ENCODE measurements around the gene GOSR2. TPM values are rescaled to one million over a fixed set of nuclear protein-coding genes. Genes with fewer than 3 reads are reported as not detected.
A peak's percentile ranks its signal among the peaks of the same experiment; 100 is the strongest.
"Not testable (repeated sequence)": the region's sequence is repeated elsewhere in the genome, so short reads cannot be mapped to it uniquely, and the experiment has no call there.

GOSR2 gene
- total RNA-seq, 1 donor from 2014 or later = 39.6 TPM

GRCh38 chr17:46930051-46930450, 7.1 kb downstream of the GOSR2 start:
- no peak for DNase-seq

DNA sequence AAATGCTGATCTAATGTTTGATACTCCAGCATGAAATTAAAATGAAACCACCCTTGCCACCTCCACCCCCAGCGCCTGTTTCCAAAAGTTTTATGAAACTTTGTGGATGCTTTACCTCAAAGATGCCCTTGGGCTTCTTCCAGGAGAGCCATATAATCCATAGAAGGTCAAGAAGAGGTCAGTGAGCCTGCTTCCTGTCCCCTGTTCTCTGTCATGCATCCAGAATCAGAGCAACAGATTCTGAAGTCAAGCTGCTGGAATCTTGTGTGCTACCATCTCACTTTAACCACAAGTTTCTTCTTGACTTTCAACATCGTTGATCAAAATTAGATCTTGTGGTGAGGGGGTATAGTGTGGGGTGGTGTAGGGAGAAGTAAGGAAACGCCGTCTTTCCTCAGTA, 8.6 kb downstream of the GOSR2 start:
- no peak for DNase-seq

DNA sequence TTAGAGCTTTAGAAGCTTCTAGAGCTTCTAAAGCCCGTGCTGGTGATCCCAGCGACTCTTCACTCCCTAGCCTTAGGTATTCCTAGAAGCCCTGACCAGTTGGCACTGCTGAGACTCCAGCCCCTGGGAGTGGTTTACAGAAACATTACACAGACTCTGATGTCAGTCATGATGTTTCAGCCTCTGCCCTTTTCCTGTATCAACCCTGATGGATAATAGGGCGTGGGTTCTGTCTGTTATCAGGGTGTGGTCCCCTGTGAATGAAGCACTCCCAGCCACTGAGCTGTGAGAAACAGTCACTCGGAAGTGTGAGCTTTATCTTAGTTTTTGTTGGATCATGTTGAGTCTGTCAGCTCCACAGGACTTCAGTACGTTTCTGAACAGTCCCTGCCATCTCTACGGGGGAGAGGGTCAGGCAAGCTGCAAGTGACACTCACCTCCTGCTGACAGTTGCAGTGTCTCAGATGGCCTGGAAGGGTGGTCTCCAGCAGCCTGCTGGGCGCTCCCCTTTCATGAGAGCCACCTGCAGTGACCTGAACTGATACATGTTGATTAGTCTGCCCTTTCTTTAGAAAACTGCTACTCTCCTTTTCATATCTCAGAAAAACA, 12.8 kb downstream of the GOSR2 start:
- no peak for DNase-seq

DNA sequence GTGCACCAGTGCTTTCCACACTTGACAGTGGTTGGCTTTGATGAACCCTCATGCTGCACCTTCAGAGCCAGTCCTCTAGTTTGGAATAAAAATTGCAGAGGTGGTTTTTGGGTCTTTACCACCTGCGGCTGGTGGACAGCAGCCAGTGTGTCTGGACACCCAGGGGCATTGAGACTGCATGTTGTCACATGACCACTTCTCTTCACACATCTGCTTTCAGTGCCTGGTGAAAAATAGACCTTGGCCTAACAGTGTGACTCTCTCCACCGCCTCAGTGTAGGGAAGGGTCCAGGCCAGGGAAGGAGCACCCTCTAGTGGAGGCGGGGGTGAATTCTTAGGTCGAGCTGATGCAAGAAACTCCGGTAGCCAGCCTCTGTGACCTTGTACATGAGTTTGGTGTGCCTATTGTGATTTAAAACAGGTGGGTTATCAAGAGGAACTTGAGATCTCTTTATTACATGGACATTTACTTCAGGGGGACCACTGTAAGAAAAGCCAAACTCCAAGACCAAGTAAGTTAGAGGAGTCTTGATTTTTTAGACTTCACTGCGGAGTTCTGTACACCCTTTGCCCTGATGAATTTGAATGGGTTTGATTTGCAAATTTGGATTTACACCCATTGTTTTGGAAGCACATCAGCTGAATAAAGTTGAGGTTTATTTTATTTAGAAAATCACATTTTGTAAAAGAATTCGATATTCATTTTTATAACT, 17.9 kb downstream of the GOSR2 start:
- DNase-seq = peak; percentile 87

DNA sequence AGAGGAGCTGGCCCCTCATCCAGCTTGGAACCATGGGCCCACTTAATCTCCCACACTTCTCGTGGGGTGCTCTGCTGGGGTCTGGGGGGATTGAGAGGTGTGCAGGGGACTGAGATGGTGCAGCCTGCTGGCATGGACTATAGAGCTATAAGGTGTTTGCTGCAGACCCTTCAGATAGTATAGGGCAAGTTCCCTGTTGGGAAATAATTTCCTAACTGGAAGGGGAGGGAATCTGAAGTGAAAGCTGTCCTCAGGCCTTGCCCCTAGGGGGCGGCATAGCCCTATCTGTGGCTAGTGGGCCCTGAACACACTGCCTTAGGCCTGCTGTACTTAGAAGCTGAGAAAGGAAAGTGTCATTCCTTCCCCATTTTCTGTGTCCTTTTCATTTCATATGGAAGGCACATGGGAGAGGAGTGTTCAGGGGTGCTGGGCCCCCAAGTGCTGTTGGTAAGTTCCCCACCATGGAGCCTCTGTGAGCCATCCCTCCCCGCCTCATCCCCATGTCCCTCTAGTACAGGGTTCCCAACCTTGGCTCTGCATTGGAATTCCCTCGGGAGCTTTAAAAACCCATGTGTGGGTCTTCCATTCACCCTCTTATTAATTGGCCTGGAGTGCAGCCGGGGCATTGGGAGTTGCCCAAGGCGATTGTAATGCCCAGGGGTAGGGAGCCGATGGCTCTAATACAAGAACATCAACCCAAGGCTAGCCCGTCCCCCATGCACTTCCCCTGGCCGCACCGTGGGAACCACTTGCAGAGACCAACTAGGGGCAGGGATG, 19.7 kb downstream of the GOSR2 start:
- DNase-seq = peak; percentile 79

GRCh38 chr17:46943218-46943500, 20.2 kb downstream of the GOSR2 start:
- no peak for DNase-seq

GRCh38 chr17:46943501-46944393, 20.8 kb downstream of the GOSR2 start:
- peak; percentile 27 for DNase-seq

GRCh38 chr17:46944931-46945330, 22.0 kb downstream of the GOSR2 start:
- peak; percentile 16 for DNase-seq

DNA sequence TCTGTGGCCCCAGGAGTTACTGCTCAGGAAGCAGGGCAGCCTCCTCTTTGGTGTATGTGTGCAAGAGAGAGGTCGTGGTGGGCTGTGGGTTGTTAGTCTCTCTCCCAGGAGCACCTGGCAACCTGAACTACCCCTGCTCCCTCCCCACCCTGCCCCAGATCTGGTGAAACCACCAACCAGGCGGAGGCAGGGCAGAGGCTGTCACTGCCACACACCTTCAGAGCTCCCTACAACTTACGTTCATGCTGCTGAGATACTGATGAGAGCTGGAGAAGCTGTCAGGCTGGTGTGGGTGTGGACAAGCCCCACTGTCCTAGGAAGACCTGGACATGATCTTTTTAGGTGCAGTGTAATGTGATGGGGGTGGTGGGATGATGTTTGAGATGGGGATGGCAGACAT, 24.3 kb downstream of the GOSR2 start:
- no peak for DNase-seq

- no peak for DNase-seq
These were observed 25.6 kb downstream of the GOSR2 start for GRCh38 chr17:46948544-46948943.

DNA sequence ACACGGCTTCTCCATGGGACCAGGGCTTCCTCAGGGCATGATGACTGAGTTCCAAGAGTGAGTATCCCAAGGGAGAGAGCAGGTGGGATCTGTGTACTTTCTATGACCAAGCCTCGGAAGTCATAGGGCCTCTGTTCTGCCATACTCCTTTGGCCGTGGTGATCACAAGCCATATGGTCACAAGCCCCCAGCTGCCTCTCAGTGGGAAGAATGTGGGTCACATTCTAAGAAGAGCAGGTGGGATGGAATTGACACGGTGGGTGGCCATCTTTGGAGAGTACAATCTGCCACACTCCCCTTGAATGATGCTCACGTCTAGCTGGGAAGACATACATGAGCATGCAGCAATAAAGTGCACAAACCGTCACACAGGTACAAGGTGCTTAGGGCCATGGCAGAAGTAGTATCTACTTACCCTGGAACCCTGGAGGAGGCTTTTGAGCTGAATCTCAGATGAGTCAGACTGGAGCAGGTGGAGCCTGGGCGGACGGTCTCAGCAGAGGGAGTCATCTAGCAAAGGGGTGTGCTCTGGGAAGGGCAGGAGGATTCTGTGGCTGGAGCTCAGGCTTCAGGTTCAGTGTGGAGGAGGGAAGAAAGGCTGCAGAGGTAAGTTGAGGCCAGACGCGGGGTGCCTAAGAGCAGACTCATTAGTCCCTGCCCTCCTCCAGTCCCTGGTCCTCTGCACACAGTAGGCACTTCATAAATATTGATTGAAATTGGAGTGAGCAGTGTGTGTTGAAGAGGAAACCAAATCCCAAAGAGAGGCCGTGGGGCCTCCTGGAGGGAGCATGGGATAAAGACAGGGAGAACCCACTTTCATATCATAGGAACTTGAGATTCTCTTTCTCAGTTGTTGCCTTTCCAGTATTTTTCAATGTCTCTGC, 26.6 kb downstream of the GOSR2 start:
- no peak for DNase-seq

- DNase-seq = no peak
These were observed 27.5 kb downstream of the GOSR2 start for GRCh38 chr17:46950342-46950996.

- DNase-seq = no peak
These were observed 28.1 kb downstream of the GOSR2 start for GRCh38 chr17:46950997-46951621.

GRCh38 chr17:46951706-46952105, 28.7 kb downstream of the GOSR2 start:
- no peak for DNase-seq

- no peak for DNase-seq
These were observed 29.2 kb downstream of the GOSR2 start for GRCh38 chr17:46952115-46952514.

GRCh38 chr17:46953191-46953590, 30.2 kb downstream of the GOSR2 start:
- DNase-seq = not testable (repeated sequence)

DNA sequence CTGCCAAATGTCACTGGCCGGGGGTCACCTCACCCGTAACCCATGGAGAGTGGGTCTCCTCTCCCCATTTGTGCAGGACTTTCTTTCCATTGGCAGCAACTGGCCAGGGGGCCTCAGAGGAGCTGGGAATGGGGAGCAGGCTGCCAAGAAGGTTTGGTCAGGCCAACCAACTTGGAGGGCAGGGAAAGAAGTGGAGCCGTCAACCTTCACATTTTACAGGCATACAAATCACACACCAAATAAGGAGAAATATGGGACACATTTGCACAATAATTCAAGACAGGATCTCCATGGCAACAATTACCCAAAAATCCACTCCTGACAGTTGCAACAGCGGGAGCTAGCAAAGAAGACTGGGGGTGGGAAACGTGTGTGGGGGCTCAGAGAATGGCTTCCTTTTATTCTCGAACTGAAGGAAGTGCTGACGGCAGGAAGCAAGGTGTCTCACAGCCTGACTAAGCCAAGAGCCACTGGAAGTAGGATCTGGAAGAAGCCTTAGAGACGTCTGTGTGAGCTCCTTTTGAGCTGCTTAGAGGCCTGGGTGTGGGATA, 35.2 kb downstream of the GOSR2 start:
- no peak for DNase-seq

DNA sequence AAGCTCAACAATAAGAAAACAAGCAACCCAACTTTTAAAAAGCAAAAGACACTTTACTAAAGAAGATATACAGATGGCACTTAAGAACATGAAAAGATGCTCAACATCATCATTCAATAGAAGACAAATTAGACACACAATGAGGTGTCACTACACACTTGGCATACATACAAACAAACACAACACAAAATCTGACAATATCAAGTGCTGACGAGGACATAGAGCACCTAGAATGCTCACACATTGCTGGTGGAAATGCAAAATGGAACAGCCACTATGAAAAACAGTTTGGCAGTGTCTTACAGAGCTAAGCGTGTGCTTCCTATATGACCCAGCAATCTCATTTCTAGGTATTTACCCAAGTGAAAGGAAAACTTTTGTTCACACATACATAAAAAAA, 37.2 kb downstream of the GOSR2 start:
- DNase-seq = no peak

- no peak for DNase-seq
These were observed 39.4 kb downstream of the GOSR2 start for GRCh38 chr17:46962374-46962790.

DNA sequence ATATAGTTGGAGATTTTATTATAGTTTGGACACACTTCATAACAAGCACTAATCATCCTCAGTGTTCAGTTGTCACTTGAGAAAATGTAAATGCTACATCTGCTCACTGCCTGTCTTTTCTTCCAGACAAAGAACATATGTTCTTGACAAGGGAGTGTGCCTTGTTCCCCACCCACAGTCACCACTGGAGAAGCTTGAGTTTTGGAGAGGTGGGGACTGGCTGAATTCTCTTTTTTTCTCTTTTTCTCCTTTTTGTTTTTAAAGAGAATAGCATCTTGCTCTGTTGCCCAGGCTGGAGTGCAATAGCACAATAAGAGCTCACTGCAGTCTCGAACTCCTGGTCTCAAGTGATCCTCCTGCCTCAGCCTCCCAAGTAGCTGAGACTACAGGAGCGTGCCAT, 40.6 kb downstream of the GOSR2 start:
- no peak for DNase-seq
